Lower leg skin (tissue), 4 donors: ENCODE results near the gene HNRNPL. TPM values are rescaled to one million over a fixed set of nuclear protein-coding genes. Genes with fewer than 3 reads are reported as not detected.
"Not testable (repeated sequence)": the region's sequence is repeated elsewhere in the genome, so short reads cannot be mapped to it uniquely, and the experiment has no call there.

Source experiments
- DNase-seq, 2 donors: peaks; one replicate each; pipeline ENCODE4 v3.0.0-alpha.2; 2019; ENCODE audit warnings: low spot score in 2 of 2
- H3K4me3 ChIP-seq: fragments of 200-600 bp; sonication (generic); 2 replicates; pipeline ENCODE4 v1.5.1; 2017; ENCODE audit warnings: mild to moderate bottlenecking, low read depth; ENCODE audit not compliant: poor library complexity, severe bottlenecking
- CTCF ChIP-seq, 3 donors: fragments of 450-650 bp; IDR thresholded peaks; one replicate each; pipeline ENCODE4 v1.5.1; 2016; ENCODE audit warnings: antibody characterized with exemption in 3 of 3, mild to moderate bottlenecking in 3 of 3, moderate library complexity in 2 of 3
- POLR2A ChIP-seq, 2 donors: fragments of 450-650 bp; IDR thresholded peaks; one replicate each; pipeline ENCODE4 v1.6.1; 2016 to 2017; ENCODE audit warnings: antibody characterized with exemption in 2 of 2, mild to moderate bottlenecking in 1 of 2, moderate library complexity in 1 of 2
- WGBS, 2 donors: methylation state at CpG; one replicate each; pipeline ENCODE4 v1.1.5; 2018; 5-methylcytosine and 5-hydroxymethylcytosine counted together
- intact Hi-C: fragments of 100-400 bp; cut with DNase I; formaldehyde crosslinking; loops from one replicate; pipeline ENCODE4 v1.15.0; 2023; ENCODE audit warnings: low total_unique reads
- total RNA-seq, 4 donors: library from RNA; depleted of rRNA; stranded (reverse); fragments of >200 nt; gene quantifications; one replicate each; pipeline ENCODE4 v1.1.0, GENCODE V29; 2016

Gene HNRNPL
- total RNA-seq, 4 donors from 2014 or later: 147 to 203 (median 177) TPM

DNA sequence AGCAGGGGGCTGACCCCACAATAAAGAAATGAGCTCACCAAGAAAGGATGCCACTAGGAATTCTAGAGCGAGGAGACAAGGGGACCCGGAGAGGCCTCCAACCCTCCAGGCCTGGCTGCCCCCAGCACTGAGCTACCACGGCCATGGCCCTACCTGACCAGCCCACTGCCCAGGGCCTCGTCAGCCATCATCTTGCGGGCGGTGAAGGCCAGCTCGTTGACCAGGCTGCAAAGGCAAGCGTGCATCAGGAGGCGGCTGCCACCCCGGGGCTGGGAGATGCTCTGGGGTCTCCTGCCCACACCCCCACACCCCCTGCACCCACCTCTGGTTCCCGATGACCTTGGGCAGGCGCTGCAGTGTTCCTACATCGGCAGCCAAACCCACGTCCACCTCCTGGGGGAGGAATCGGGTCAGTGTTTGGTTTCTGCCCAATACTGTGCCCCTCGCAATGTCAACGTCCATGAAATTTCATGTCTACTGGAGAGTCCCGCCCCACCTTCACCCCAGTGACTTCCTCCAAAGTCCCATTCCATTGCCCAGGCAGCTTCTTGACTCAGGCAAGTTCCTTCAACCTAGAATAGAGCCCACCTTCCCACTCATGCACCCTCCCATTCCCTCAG lies 33.5 kb downstream of the HNRNPL start:
- no peak for DNase-seq
- no peak overlapping the region for H3K4me3 ChIP-seq
- no peak for TF ChIP-seq POLR2A (IDR thresholded peaks at IDR 0.05)
- no peak for TF ChIP-seq CTCF (IDR thresholded peaks at IDR 0.05)
- intact Hi-C loops: no loop called here
- WGBS, 2 donors: 95% methylated on average over 17 to 18 of the region's 18 CpGs

DNA sequence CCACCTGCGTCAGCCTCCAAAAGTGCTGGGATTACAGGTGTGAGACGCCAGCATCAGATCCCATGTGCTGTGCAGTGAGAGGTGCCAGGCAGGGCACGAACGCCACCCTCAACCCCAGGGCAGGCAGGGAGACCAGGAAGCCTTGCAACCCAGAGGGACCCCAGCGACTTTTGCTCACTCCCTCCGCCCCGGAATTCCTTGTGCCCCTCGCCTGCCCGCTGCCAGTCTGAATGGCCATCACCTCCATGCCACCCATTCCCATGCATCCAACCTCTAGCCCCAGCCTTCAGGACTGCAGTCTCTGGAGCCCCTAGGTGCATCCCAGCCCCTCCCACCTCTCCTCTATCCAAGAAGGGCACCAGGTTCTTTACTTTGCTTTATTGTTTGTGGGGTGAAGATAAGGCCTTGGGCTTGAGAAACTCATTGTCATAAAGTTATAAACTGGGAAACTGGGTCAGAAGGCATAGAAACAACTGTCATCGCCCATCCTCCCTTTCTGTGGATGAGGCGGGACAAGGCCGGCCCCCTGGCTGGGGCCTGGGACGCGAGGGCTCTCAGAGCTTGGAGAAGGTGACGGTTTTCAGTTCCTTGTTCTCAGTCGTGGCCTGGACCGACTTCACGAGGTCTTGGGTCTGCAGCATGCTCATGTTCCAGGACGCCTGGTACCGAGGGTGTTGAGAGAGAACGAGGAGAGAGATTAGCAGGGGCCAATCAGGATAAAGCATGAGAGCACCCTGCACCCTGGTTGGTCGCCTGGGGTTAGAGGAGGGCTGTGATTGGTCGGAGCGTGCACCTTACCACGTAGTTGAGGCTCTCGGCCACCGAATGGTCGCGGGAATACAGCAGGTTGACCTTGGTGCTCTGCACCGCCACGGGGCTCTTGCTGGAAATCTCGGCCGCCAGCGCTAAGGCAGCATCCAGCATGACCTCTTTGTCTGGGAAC lies 34.5 kb downstream of the HNRNPL start:
- 88 to 90% methylated on average over 34 of the region's 34 CpGs for WGBS, 2 donors

DNA sequence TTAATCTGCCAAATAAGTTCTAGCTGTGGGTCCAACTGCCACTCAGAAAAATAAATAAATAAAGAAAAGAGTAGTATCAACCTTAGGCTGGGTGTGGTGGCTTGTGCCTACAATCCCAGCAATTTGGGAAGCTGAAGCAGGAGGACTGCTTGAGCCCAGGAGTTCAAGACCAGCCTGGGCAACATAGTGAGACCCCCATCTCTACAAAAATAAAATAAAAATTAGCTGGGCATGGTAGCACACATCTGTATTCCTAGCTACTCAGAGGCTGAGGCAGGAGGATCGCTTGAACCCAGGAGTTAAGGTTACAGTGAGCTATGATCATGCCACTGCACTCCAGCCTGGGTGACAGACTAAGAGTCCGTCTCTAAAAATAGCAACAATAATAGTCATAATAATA lies 35.9 kb downstream of the HNRNPL start:
- 84% methylated on average over 2 of the region's 2 CpGs for WGBS, 2 donors
- H3K4me3 ChIP-seq, intact Hi-C loops, DNase-seq: not testable (repeated sequence)

More for the DNA sequence above, 34.5 kb downstream of the HNRNPL start:
- TF ChIP-seq POLR2A (IDR thresholded peaks at IDR 0.05): no peak
- TF ChIP-seq CTCF (IDR thresholded peaks at IDR 0.05): no peak
- DNase-seq: no peak
- H3K4me3 ChIP-seq: no peak overlapping the region
- intact Hi-C loops: no loop called here

GRCh38 chr19:38813323-38813722 lies 36.5 kb downstream of the HNRNPL start:
- H3K4me3 ChIP-seq: no peak overlapping the region
- 92% methylated on average over 6 of the region's 6 CpGs for WGBS, 2 donors
- TF ChIP-seq CTCF (IDR thresholded peaks at IDR 0.05) (no peak), POLR2A (IDR thresholded peaks at IDR 0.05) (no peak)
- intact Hi-C loops: no loop called here
- no peak for DNase-seq

DNA sequence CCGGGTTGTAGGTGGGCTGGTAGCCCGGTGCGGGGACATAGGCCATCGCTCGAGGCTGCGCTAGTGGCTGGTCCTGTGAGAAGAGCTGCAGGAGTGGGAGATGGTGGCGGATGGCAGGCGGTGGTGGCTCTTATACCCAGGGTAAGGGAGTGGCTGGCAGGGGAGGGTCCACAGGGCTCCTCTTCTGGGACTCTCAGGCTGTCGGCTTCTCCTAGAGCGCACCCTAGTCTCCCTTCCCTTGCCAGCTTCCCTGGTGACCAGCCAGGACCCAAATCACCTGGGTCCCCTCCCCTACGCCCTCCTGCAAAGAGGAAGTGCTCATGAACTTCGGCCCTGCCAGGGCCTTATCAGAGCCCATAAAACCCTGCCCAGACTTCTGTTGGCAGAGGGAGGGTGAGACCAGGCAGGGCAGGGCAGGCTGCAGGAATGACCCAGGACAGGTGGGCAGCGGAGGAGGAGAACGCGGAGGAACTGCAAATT lies 36.9 kb downstream of the HNRNPL start, which contains the start of gene LGALS4:
TSS of gene LGALS4 (minus strand) at position 105 of the 480 bp plus-strand sequence. CDS start at position 46, 59 bp downstream.
- DNase-seq: no peak
- 82 to 84% methylated on average over 15 of the region's 15 CpGs for WGBS, 2 donors
- intact Hi-C loops: no loop called here
- no peak within 1 kb of the TSS for H3K4me3 ChIP-seq
- TF ChIP-seq POLR2A (IDR thresholded peaks at IDR 0.05) (no peak), CTCF (IDR thresholded peaks at IDR 0.05) (no peak)
